Fibroblast of pulmonary artery (primary cell): ENCODE measurements around the gene CDC42EP3.

Source experiments
- DNase-seq: peaks from one replicate; pipeline ENCODE4 v3.0.0-alpha.2; 2010; ENCODE audit warnings: low read depth
- H3K4me3 ChIP-seq: replicated peaks from 2 replicates; pipeline ENCODE4 v1.5.1; 2011; ENCODE audit warnings: low read depth, mild to moderate bottlenecking, control low read depth, low read length, moderate library complexity
- TF ChIP-seq, protein P1 (sequence below): IDR thresholded peaks from 2 replicates; pipeline ENCODE4 v1.5.1; 2011; ENCODE audit warnings: mild to moderate bottlenecking, control low read depth, low read length, inconsistent platforms; ENCODE audit errors: missing control alignments

Gene CDC42EP3

DNA sequence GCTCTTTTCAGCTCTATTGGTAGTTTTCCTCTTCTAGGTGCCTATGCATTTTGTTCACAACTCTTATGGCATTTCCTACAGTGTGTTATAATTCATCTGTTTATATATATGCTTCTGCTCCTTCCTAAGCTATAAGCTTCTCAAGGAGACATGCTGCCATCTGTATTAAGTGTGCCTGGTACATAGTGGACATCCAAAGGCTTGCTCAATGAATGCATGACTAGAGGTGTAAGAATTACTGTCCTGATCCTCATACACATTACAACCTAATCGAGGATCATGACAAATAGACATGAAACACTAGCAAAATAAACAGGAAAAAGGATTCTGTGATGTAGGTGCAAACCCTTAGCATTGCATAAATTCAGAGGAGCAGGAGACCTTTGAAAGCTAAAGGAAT, 50.2 kb downstream of the CDC42EP3 start:
- no peak for DNase-seq
- H3K4me3 ChIP-seq, result no peak overlapping the region
- TF ChIP-seq, protein P1, sequence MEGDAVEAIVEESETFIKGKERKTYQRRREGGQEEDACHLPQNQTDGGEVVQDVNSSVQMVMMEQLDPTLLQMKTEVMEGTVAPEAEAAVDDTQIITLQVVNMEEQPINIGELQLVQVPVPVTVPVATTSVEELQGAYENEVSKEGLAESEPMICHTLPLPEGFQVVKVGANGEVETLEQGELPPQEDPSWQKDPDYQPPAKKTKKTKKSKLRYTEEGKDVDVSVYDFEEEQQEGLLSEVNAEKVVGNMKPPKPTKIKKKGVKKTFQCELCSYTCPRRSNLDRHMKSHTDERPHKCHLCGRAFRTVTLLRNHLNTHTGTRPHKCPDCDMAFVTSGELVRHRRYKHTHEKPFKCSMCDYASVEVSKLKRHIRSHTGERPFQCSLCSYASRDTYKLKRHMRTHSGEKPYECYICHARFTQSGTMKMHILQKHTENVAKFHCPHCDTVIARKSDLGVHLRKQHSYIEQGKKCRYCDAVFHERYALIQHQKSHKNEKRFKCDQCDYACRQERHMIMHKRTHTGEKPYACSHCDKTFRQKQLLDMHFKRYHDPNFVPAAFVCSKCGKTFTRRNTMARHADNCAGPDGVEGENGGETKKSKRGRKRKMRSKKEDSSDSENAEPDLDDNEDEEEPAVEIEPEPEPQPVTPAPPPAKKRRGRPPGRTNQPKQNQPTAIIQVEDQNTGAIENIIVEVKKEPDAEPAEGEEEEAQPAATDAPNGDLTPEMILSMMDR, result no peak

DNA sequence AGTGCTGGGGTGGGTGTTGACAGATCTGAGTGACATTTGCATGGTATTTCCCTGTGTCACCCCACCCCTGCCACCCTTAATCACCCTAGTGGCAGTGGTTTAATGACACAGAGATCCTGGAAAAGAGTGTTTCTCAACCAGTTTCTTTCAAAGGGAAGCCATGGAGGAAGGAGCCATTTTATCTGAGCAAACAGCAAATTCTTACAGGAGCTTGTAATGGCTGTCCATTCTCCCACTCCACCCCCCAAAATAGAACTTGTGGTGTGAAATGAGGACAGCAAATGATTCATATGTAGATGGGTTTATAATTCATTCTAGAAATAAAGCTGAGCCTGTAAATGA, 51.5 kb downstream of the CDC42EP3 start:
- DNase-seq, result no peak
- TF ChIP-seq, protein P1, result no peak
- H3K4me3 ChIP-seq, result no peak overlapping the region

DNA sequence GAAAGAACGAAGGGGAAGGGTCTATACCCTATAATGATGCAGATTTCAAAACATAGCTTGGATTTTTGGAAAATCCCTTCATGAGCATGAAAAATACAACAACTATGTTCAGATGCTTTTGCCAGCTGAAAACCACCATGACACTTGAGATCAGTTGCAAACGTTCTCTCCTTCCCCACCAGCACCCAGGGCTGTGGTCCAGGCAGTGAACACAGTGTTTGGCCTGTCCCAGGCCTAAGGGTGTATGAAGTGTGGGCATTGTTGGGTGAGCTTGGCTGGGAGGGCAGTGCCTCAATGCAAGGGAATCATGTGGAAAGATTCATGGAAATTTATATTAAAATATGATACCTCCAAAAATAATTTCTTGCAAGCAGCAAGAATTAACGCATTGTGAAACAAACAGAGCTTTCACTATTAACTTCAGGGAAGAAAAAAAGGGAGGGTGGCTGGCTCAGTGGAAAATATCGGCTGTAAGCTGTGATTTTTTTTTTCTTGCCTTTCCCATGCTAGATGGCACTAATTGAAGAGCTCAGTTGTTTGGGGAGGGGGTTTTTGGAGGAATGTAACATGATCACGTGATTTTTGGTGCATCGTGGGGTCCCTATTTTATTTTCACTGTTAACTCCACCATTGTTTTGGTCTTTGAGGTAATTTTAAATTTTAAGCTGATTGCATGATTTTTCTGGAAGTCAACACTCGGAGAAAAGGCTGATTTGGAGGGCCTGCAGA, 52.0 kb downstream of the CDC42EP3 start:
- no peak overlapping the region for H3K4me3 ChIP-seq
- TF ChIP-seq, protein P1, result no peak
- DNase-seq, result no peak

DNA sequence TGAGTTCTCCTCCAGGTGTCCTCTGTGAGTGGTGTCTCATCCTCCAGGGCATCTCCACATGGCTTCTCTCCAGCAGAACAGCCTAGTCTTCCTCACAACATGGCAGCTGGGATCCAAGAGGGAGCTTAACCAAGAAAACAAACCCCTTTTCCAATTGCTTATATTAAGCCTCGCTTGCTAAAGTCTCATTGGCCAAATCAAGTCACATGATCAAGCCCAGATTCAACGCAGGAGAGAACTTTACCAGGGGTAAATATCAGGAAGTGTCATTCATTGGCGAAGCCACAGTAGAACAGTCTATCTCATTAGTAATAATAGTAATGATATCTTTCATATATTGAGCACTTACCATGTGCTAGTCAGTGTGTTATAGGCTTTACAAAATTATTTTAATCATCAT, 53.1 kb downstream of the CDC42EP3 start:
- DNase-seq, result no peak
- TF ChIP-seq, protein P1, result no peak
- H3K4me3 ChIP-seq, result no peak overlapping the region

DNA sequence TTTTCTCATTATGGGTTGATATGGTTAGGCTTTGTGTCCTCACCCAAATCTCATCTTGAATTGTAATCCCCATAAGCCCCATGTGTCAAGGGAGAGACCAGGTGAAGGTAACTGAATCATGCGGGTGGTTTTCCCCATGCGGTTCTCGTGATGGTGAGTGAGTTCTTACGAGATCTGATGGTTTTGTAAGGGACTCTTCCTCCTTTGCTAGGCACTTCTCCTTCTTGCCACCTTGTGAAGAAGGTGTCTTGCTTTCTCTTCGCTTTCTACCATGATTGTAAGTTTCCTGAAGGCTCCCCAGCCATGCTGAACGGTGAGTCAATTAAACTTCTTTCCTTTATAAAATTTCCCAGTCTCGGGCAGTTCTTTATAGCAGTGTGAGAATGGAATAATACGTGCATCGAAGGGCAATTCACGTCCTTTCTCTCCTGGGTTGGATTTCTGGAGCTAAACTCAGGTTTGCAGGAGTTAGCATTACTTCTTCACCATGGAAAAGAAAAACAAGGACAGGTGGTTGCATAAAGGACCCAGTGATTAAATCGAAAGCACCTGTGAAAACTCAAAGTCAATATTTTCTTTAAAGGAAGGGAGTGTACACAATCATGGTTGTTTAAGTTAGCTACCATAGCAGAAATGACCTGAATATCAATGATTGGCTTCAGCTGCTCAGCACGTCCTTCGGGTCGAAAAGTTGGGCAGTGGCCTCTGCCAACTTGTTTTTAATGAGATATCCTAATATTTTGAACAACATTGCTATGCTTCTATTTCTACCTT, 54.1 kb downstream of the CDC42EP3 start:
- TF ChIP-seq, protein P1, result no peak
- H3K4me3 ChIP-seq, result no peak overlapping the region
- no peak for DNase-seq

DNA sequence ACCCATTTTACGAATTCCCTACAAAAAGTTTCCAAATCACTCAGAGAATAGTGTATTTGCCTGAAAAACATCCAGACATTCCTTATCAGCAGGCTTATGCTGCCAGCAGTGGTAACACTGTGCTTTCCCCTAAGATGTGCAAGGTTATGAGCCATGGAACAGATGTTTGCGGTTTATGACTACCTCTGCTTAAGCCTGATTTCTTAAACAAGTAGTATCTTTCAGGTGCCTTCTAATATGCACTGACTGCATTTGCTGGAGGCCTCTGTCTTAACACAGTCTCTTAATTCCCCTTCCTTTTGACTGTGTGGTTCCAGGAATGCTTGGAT, 54.8 kb downstream of the CDC42EP3 start:
- TF ChIP-seq, protein P1, result no peak
- DNase-seq, result peak; percentile 74
- no peak overlapping the region for H3K4me3 ChIP-seq
